PC-3 (cell line): ENCODE measurements around the gene AHCYL1.

ENCODE experiments used
- EZH2phosphoT487 ChIP-seq: fragments of 300-600 bp; sonication (generic); IDR thresholded peaks from 2 replicates; pipeline ENCODE4 v1.6.1; 2018; ENCODE audit warnings: mild to moderate bottlenecking, antibody characterized with exemption, low read length, borderline replicate concordance
- TF ChIP-seq, protein P1 (sequence below): fragments of 300-600 bp; sonication (generic); conservative IDR thresholded peaks from 2 replicates; pipeline ENCODE4 v1.5.1; 2017; ENCODE audit warnings: antibody characterized with exemption, low read depth, mild to moderate bottlenecking, low read length

DNA sequence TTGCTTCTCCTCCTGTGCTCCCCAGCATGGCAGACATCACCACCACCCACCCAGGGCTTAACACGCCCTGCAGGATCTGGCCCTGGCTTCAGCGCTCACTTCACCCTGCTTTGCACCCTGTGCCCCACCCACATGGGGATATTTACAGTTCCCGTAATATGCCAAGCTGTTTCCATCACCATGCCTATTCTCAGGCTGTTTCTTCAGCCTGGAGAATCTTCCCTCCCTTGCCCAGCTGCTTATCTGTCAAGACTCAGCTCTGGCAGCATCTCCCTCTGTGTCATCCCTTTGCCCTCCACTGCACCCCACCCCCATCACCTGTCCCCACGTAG is 3.6 kb upstream of the AHCYL1 start:
- TF ChIP-seq, protein P1, sequence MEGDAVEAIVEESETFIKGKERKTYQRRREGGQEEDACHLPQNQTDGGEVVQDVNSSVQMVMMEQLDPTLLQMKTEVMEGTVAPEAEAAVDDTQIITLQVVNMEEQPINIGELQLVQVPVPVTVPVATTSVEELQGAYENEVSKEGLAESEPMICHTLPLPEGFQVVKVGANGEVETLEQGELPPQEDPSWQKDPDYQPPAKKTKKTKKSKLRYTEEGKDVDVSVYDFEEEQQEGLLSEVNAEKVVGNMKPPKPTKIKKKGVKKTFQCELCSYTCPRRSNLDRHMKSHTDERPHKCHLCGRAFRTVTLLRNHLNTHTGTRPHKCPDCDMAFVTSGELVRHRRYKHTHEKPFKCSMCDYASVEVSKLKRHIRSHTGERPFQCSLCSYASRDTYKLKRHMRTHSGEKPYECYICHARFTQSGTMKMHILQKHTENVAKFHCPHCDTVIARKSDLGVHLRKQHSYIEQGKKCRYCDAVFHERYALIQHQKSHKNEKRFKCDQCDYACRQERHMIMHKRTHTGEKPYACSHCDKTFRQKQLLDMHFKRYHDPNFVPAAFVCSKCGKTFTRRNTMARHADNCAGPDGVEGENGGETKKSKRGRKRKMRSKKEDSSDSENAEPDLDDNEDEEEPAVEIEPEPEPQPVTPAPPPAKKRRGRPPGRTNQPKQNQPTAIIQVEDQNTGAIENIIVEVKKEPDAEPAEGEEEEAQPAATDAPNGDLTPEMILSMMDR: no peak; the same call in 1 of the 2 replicates
- TF ChIP-seq EZH2phosphoT487: no peak
